Liver (tissue), 9 donors: Measurements from ENCODE around the gene RTF1. TPM values are rescaled to one million over a fixed set of nuclear protein-coding genes. Genes with fewer than 3 reads are reported as not detected.

Experiments
- DNase-seq: peaks from one replicate; pipeline ENCODE4 v3.0.0-alpha.2; 2017; ENCODE audit warnings: low spot score
- H3K27ac ChIP-seq, 2 donors: one replicate each; pipeline ENCODE4 v1.7.0; 2013; ENCODE audit warnings: inconsistent platforms in 2 of 2, low read length in 2 of 2, control low read depth in 1 of 2, low read depth in 1 of 2, mild to moderate bottlenecking in 1 of 2
- H3K27me3 ChIP-seq, 4 donors: one replicate each; pipeline versions ENCODE4 v1.6.1 to v1.7.0; 2013; ENCODE audit warnings: low read length in 3 of 4, inconsistent platforms in 1 of 4, mild to moderate bottlenecking in 1 of 4, moderate library complexity in 1 of 4; ENCODE audit not compliant: control insufficient read depth in 4 of 4, insufficient read depth in 4 of 4
- H3K36me3 ChIP-seq, 4 donors: one replicate each; pipeline versions ENCODE4 v1.6.1 to v1.7.0; 2013; ENCODE audit warnings: low read length in 3 of 4, mild to moderate bottlenecking in 3 of 4, low read depth in 1 of 4, moderate library complexity in 1 of 4; ENCODE audit not compliant: control insufficient read depth in 4 of 4, insufficient read depth in 3 of 4
- H3K4me1 ChIP-seq, 4 donors: one replicate each; pipeline versions ENCODE4 v1.6.1 to v1.7.0; 2013; ENCODE audit warnings: low read length in 3 of 4, mild to moderate bottlenecking in 3 of 4, moderate library complexity in 1 of 4; ENCODE audit not compliant: control insufficient read depth in 4 of 4, insufficient read depth in 4 of 4
- H3K4me3 ChIP-seq, 3 donors: one replicate each; pipeline versions ENCODE4 v1.6.1 to v1.7.0; 2013; ENCODE audit warnings: low read length in 3 of 3, control low read depth in 1 of 3, low read depth in 1 of 3, mild to moderate bottlenecking in 1 of 3
- H3K9ac ChIP-seq, 2 donors: one replicate each; pipeline ENCODE4 v1.7.0; 2013; ENCODE audit warnings: low read length in 2 of 2, mild to moderate bottlenecking in 2 of 2, moderate library complexity in 2 of 2, control low read depth in 1 of 2, low read depth in 1 of 2
- H3K9me3 ChIP-seq, 4 donors: one replicate each; pipeline versions ENCODE4 v1.6.1 to v1.7.0; 2013; ENCODE audit warnings: low read length in 3 of 4; ENCODE audit not compliant: control insufficient read depth in 4 of 4
- ATF3 ChIP-seq: IDR thresholded peaks from 2 replicates; pipeline ENCODE4 v1.6.1; 2016; ENCODE audit warnings: antibody characterized with exemption
- CTCF ChIP-seq: fragments of 150-350 bp; IDR thresholded peaks from 2 replicates; pipeline ENCODE4 v1.5.1; 2017; ENCODE audit warnings: improper control_type of control experiment, low read depth, low read length; ENCODE audit not compliant: missing input control
- EGR1 ChIP-seq, 2 donors: IDR thresholded peaks; 2 replicates each; pipeline ENCODE4 v1.6.1; 2016 to 2018; ENCODE audit warnings: antibody characterized with exemption in 2 of 2, low read depth in 2 of 2
- HNF4A ChIP-seq, 2 donors: conservative IDR thresholded peaks; 2 replicates each; pipeline ENCODE4 v1.6.1; 2016; ENCODE audit warnings: antibody characterized with exemption in 2 of 2, mild to moderate bottlenecking in 2 of 2
- HNF4G ChIP-seq: IDR thresholded peaks from 2 replicates; pipeline ENCODE4 v1.6.1; 2016; ENCODE audit warnings: antibody characterized with exemption
- MAX ChIP-seq: IDR thresholded peaks from 2 replicates; pipeline ENCODE4 v1.6.1; 2016; ENCODE audit warnings: antibody characterized with exemption
- NR2F2 ChIP-seq: IDR thresholded peaks from 2 replicates; pipeline ENCODE4 v1.6.1; 2016; ENCODE audit warnings: antibody characterized with exemption
- RAD21 ChIP-seq, 2 donors: IDR thresholded peaks; 2 replicates each; pipeline ENCODE4 v1.6.1; 2016; ENCODE audit warnings: antibody characterized with exemption in 2 of 2, mild to moderate bottlenecking in 2 of 2
- REST ChIP-seq: IDR thresholded peaks from 2 replicates; pipeline ENCODE4 v1.6.1; 2016; ENCODE audit warnings: antibody characterized with exemption, mild to moderate bottlenecking
- RXRA ChIP-seq, 2 donors: IDR thresholded peaks; 2 replicates each; pipeline ENCODE4 v1.6.1; 2017 to 2018; ENCODE audit warnings: antibody characterized with exemption in 2 of 2, mild to moderate bottlenecking in 1 of 2
- SP1 ChIP-seq: IDR thresholded peaks from 2 replicates; pipeline ENCODE4 v1.6.1; 2018; ENCODE audit warnings: antibody characterized with exemption, mild to moderate bottlenecking
- YY1 ChIP-seq: IDR thresholded peaks from 2 replicates; pipeline ENCODE4 v1.6.1; 2016; ENCODE audit warnings: antibody characterized with exemption, mild to moderate bottlenecking
- ZBTB33 ChIP-seq: IDR thresholded peaks from 2 replicates; pipeline ENCODE4 v1.6.1; 2016; ENCODE audit warnings: antibody characterized with exemption
- WGBS: extraction: QIAGEN DNeasy Blood & Tissue Kit; methylation state at CpG from one replicate; pipeline ENCODE4 v1.1.7; 2013; 5-methylcytosine and 5-hydroxymethylcytosine counted together
- polyA plus RNA-seq, 2 donors: library from polyadenylated mRNA; stranded (reverse) in 1 of 2; unstranded in 1 of 2; fragments of 200-250 nt in 1 of 2; fragments of >200 nt in 1 of 2; fragmentation: Nextera tagmentation in 1 of 2; extraction: Ambion mirVana in 1 of 2; gene quantifications; one replicate each; pipeline versions ENCODE4 v1.2.1 to v1.2.3, GENCODE V29; 2013 to 2015
- total RNA-seq, 2 donors: library from RNA; depleted of rRNA; stranded (reverse); fragments of >200 nt; gene quantifications; one replicate each; pipeline ENCODE4 v1.2.3, GENCODE V29; 2014
- donor health status: healthy.
- donor health status: healthy.
- donor health status: healthy.
- donor health status: healthy.
- donor health status: healthy.

RTF1 gene
- total and polyA plus RNA-seq, 4 donors, result 8.3 to 37.7 (median 12.1) TPM

- TF ChIP-seq SP1, result no peak
- no peak for TF ChIP-seq ZBTB33
- no peak for TF ChIP-seq REST
- no peak for TF ChIP-seq NR2F2
- WGBS, result 96% methylated on average over 5 of the region's 5 CpGs
- DNase-seq, result no peak
- H3K4me3 ChIP-seq, result no peak overlapping the region
- H3K27me3 ChIP-seq, result no peaks in the 10 kb centered on the region
- H3K27ac ChIP-seq, result no peak overlapping the region
- no peaks in the 10 kb centered on the region for H3K9me3 ChIP-seq
- peaks cover 8 to 48% (median 23%) of the 10 kb centered on the region in 4 donors for H3K36me3 ChIP-seq
- no peak overlapping the region for H3K9ac ChIP-seq
- no peaks in the 10 kb centered on the region for H3K4me1 ChIP-seq
Measured at GRCh38 chr15:41523097-41523496, 106.2 kb downstream of the RTF1 start.

- Histone ChIP-seq H3K9me3 (no peaks in the 10 kb centered on the region), H3K4me1 (no peaks in the 10 kb centered on the region), H3K9ac (no peak overlapping the region), H3K27me3 (no peaks in the 10 kb centered on the region), H3K4me3 (no peak overlapping the region), H3K36me3 (peaks cover 12 to 64% (median 40%) of the 10 kb centered on the region in 4 donors), H3K27ac (no peak overlapping the region)
- 84% methylated on average over 6 of the region's 6 CpGs for whole genome bisulfite sequencing
- no peak for DNase-seq
- TF ChIP-seq EGR1 (IDR thresholded peaks at IDR 0.05; ENCODE audit: low read depth in 2 of 2), result no peak
- TF ChIP-seq NR2F2, result no peak
- TF ChIP-seq ATF3, result no peak
- no peak for TF ChIP-seq YY1
- TF ChIP-seq MAX, result no peak
- TF ChIP-seq CTCF, result no peak
- no peak for TF ChIP-seq HNF4A (conservative IDR thresholded peaks at IDR 0.05)
- TF ChIP-seq RXRA (IDR thresholded peaks at IDR 0.05), result no peak
- TF ChIP-seq HNF4G, result no peak
- no peak for TF ChIP-seq RAD21 (IDR thresholded peaks at IDR 0.05)
- TF ChIP-seq REST, result no peak
Measured at GRCh38 chr15:41530363-41530956, 113.6 kb downstream of the RTF1 start.
